ENCODE measurements around the gene NDEL1. TPM values are rescaled to one million over a fixed set of nuclear protein-coding genes. Genes with fewer than 3 reads are reported as not detected.

The NDEL1 gene
- total RNA-seq, 6 experiments from 2014 or later = 22.2 to 34.9 (median 28.4) TPM

DNA sequence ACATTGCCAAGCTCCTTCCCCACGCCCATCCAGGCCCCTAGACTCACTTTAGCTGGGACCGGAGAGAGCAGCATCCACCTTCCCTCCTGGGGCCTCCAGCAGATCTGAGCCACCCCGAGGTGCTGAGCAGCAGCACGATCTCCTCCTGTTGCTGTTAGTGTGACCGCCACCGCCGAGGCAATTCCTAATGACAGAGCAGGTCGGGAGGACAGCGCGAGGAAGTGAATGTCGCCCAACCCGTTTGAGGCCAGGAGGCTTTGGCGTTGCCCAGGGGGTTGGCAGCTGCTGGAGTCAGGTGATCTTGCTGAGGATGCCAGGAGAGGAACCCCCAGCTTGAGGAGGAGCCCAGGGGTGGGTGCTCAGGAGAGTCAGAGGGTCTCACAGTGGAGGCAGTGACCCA is 38.0 kb upstream of the NDEL1 start, which contains the start of gene RNF222:
TSS of gene RNF222 (minus strand) at position 192 of the 400 bp plus-strand sequence. CDS start 4,366 bp downstream, outside the sequence.
- 65% methylated on average over 7 of the region's 13 CpGs for WGBS (ENCODE audit: insufficient coverage, low coverage, low lambda C conversion rate, missing lambda C conversion rate)
- Histone ChIP-seq H3K9me3 (no peaks in the 10 kb centered on the region), H3K4me3 (no peak within 1 kb of the TSS), H3K4me1 (no peaks in the 10 kb centered on the region), H3K36me3 (no peaks in the 10 kb centered on the region), H3K27ac (no peak within 1 kb of the TSS), H3K27me3 (no peaks in the 10 kb centered on the region)
- no peak for TF ChIP-seq POLR2A (IDR thresholded peaks at IDR 0.05)
- TF ChIP-seq, protein P1, sequence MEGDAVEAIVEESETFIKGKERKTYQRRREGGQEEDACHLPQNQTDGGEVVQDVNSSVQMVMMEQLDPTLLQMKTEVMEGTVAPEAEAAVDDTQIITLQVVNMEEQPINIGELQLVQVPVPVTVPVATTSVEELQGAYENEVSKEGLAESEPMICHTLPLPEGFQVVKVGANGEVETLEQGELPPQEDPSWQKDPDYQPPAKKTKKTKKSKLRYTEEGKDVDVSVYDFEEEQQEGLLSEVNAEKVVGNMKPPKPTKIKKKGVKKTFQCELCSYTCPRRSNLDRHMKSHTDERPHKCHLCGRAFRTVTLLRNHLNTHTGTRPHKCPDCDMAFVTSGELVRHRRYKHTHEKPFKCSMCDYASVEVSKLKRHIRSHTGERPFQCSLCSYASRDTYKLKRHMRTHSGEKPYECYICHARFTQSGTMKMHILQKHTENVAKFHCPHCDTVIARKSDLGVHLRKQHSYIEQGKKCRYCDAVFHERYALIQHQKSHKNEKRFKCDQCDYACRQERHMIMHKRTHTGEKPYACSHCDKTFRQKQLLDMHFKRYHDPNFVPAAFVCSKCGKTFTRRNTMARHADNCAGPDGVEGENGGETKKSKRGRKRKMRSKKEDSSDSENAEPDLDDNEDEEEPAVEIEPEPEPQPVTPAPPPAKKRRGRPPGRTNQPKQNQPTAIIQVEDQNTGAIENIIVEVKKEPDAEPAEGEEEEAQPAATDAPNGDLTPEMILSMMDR (IDR thresholded peaks at IDR 0.05) = no peak
- no peak for ATAC-seq
- DNase-seq = no peak
- intact Hi-C loops (cut with DNase I) = loop anchor here in 1 of 2 donors (10.0 kb wide), 1 partner anchor 357 kb away; the partner anchor contains the start of gene SPDYE4

DNA sequence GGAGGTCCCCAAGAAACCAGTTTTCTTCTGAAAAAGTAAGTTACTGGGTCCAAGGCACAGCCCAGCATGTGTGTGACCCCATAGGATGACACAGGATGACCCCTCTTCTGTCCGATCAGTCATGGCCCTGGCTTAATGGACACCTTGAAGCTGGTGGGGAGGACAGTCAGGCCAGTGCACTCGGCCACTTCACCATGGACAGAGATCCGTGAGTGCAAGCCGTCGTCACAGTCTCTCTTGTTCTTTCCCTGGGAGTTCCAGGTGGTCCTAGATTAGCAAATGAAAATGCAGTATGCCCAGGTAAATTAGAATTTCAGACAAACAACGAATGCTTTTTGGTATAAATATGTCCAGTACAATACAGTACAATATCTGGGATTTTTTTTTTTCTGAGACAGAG is 36.7 kb upstream of the NDEL1 start:
- H3K27ac ChIP-seq = no peak overlapping the region
- DNase-seq = no peak
- WGBS (ENCODE audit: insufficient coverage, low coverage, low lambda C conversion rate, missing lambda C conversion rate) = 50% methylated on average over 4 of the region's 6 CpGs

DNA sequence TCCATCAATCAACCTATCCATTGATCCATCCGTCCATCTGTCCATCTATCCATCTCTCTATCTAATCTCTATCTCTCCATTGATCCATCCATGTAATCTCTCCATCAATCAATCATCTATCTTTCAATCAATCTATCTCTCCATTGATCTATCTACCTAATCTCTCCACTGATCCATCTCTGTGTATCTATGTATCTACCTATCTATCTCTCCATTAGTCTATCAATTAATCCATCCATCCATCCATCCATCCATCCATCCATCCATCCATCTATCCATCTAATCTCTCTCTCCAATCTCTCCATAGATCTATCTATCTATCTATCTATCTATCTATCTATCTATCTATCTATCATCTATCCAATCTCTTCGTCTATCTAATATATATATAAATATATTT is 34.6 kb upstream of the NDEL1 start:
- H3K4me1 ChIP-seq = no peaks in the 10 kb centered on the region
- no peak overlapping the region for H3K27ac ChIP-seq
- DNase-seq (no peak), ATAC-seq (no peak)
- intact Hi-C loops (cut with DNase I) = loop anchor here in 1 of 2 donors (10.0 kb wide), 1 partner anchor 344 kb away; the partner anchor contains the start of gene CCDC42
- no peaks in the 10 kb centered on the region for H3K27me3 ChIP-seq
- 71% methylated on average over 2 of the region's 2 CpGs for WGBS (ENCODE audit: insufficient coverage, low coverage, low lambda C conversion rate, missing lambda C conversion rate)
- TF ChIP-seq POLR2A (IDR thresholded peaks at IDR 0.05) = no peak
- TF ChIP-seq, protein P1 (IDR thresholded peaks at IDR 0.05) = no peak
- H3K9me3 ChIP-seq = no peaks in the 10 kb centered on the region
- H3K4me3 ChIP-seq = no peak overlapping the region
- no peaks in the 10 kb centered on the region for H3K36me3 ChIP-seq

More for the DNA sequence above, 36.7 kb upstream of the NDEL1 start:
- Histone ChIP-seq H3K36me3 (no peaks in the 10 kb centered on the region), H3K4me1 (no peaks in the 10 kb centered on the region), H3K4me3 (no peak overlapping the region), H3K9me3 (no peaks in the 10 kb centered on the region), H3K27me3 (no peaks in the 10 kb centered on the region)
- TF ChIP-seq, protein P1 (IDR thresholded peaks at IDR 0.05) = no peak
- TF ChIP-seq POLR2A (IDR thresholded peaks at IDR 0.05) = no peak
- intact Hi-C loops (cut with DNase I) = loop anchor here in 1 of 2 donors (10.0 kb wide), 1 partner anchor 356 kb away; the partner anchor contains the start of gene SPDYE4
- no peak for ATAC-seq

DNA sequence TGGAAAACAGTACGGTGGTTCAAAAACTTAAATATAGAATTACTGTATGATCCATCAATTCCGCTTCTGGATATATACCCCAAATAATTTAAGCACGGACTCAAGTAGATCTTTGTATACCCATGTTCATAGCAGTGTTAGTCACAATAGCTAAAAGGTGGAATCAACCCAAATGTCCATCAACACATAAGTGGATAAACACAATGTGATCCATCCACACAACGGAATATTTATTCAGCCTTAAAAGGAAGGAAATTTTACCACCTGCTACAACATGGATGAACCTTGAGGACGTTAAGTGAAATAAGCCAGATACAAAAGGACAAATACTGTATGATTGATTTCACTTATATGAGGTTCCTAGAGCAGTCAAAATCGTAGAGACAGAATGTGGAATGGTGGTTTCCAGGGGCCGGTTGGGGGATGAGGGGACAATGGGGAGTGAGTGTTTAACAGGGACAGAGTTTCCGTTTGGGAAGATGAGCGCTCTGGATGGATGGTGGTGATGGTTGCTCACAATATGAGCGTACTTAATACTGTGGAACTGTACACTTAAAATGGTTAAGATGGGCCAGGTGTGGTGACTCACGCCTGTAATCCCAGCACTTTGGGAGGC is 32.7 kb upstream of the NDEL1 start:
- no peaks in the 10 kb centered on the region for H3K9me3 ChIP-seq
- no peak overlapping the region for H3K27ac ChIP-seq
- no peaks in the 10 kb centered on the region for H3K27me3 ChIP-seq
- WGBS (ENCODE audit: insufficient coverage, low coverage, low lambda C conversion rate, missing lambda C conversion rate) = 74% methylated on average over 11 of the region's 11 CpGs
- no peaks in the 10 kb centered on the region for H3K36me3 ChIP-seq
- H3K4me1 ChIP-seq = no peaks in the 10 kb centered on the region
- DNase-seq (no peak), ATAC-seq (no peak)
- no peak overlapping the region for H3K4me3 ChIP-seq
- intact Hi-C loops (cut with DNase I) = loop anchor here in 1 of 2 donors (10.0 kb wide), 1 partner anchor 342 kb away; the partner anchor contains the start of gene CCDC42
- no peak for TF ChIP-seq POLR2A (IDR thresholded peaks at IDR 0.05)
- TF ChIP-seq, protein P1 (IDR thresholded peaks at IDR 0.05) = no peak

Measured in right lobe of liver (tissue), 6 donors.